GM19438 (cell line): ENCODE data around the gene WDR27.

ENCODE experiments used
- ATAC-seq: cut with Tn5 transposase; IDR thresholded peaks from one replicate; pipeline ENCODE4 v1.9.1; 2021; ENCODE audit warnings: low read depth; ENCODE audit not compliant: unreplicated experiment

WDR27 gene

DNA sequence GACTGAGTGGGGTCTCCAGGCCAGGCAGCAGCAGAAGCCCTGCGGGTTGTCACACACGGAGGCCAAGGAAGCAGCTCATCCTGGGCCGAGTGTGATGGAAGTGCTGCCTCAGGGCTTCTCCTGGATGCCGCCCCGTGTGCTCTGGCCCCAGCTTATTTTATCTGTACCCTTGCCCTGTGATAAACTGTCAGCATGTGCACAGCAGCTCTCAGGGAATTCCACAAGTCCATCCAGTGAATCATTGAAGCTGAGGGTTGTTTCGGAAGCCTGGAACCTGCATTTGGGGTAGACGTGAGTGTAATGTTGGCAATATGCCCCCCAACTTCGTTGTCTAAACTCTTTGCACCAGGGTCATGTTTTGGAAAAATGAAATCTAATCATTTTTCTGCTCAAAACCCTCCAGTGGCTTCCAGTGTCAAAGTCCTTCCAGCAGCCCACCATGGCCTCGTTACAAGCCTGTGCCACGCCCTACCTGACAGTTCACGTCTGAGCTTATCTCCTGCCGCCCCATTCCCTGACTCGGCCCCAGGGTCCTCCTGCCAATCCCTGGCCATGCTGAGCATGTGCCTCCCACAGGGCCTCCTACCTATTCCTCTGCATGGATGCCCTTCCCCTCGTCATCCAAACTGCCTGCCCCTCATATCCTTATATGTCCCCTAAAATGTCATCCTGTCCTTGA is 280.1 kb downstream of the WDR27 start:
- ATAC-seq: no peak

DNA sequence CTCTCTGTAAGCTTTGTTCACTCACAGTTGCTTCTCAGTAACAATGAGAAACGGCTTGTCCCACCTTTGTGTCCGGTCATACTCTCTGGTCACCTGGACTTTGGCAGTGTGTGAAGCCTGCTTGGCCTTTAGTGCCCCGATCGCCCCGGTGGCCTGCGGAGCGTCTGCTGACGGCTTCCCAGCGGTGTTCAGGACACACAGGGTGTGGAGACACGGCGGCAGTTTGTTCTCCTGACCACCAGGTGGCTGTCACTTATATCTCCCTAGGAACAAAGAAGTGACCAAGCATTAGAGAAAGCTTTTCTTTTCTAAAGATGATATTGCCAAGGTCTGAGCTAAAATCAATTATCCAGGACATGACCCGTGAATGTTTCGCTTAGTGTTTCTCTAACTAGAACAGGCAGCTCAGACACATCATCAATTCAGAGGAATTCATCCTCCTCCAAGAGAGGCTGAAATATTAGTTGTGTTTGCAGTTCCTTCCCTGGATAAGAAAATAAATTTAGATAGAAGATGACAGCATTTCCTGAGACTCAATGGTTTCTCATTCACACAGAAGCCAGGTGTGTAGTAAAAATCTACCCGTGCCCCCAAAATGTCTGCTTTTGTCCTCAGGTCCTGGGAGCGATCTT is 280.8 kb downstream of the WDR27 start:
- ATAC-seq: no peak

DNA sequence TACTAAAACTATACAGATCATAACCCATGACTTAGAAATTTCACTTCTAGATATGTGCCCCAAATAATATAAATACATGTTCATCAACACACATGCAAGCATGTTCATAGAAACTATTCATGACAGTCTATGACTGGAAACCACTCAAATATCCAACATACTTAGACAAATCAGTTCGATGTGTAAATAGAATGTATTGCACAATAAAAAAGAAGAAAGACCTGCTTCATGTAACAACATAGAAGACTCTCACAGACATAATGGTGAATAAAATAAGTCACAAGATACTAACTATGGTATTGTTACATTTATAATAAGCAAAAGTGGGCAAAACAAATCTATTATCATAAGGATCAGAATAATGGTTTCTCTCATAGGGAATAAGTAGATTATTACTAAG is 284.7 kb downstream of the WDR27 start:
- no peak for ATAC-seq

DNA sequence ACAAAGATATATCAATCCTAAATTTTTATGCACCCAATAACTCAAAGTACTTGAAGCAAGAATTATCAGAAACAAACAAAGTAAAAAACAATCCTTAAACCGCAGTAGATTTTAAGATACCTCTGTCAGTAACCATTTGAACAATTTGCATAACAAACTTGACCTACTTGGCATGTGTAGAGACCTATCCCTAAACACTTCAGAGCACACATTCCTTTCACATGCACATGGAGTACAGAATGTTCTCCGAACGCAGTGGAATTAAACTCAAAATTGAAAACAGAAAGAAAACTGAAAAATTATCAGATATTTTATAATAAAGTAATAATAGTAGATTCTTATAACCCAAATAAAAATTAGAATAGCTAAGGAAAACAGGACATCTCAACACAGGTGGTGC is 285.6 kb downstream of the WDR27 start:
- ATAC-seq: no peak

DNA sequence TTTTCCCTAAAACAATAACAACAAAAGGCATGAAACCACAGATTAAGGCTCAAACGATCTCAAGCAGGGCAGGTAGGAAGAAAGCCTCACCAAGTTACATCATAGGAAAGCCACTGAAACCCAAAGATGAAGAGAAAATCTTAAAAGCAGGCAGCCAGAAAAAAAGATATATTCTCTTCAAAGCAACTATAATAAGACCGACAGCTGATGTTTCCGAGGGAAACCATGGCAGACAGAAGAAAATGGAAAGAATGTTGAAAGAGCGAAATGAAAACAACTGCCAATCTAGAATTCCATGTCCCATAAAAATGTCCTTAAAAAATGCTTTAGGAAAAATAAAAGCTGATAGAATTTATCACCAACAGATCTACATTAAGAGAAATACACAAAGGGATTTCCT is 286.6 kb downstream of the WDR27 start:
- no peak for ATAC-seq

DNA sequence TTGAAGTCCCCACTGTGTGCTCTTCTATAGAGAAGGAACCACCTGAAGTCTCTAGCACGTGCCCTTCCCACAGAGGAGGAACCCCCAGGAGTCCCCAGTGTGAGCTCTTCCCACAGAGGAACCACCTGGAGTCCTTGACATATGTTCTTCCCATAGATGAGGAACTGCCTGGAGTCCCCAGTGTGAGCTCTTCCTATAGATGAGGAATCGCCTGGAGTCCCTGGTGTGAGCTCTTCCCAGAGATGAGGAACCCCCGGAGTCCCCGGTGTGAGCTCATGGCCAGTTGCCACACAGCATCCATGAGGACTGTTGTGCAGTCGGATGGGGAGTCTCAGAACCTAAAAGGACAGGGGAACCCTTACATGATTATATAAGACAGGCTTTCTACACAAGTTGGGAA is 290.1 kb downstream of the WDR27 start:
- ATAC-seq: no peak

- no peak for ATAC-seq
These were observed 290.5 kb downstream of the WDR27 start for GRCh38 chr6:169411296-169411695.

GRCh38 chr6:169409742-169410312 is 292.0 kb downstream of the WDR27 start:
- ATAC-seq: no peak

DNA sequence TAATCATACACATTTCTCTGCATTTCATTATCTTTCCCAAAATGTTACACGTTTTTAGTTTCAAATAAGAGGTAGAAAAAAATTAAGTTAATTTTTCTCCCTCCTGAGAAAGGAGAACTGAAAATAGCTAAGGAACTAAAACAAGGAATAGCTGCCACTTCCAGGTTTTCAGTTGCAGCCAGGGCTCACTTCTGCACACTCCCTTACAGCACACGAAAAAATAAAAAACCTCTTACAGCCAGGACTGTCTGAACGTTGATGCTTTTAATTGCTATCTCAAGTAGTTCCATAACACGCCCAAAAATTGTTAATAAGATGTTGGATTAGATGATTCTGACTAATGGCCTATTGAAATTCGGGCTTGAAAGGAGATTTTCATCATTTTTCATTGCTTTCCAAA is 294.5 kb downstream of the WDR27 start:
- ATAC-seq: no peak
